GM12874 (cell line): ENCODE data around the gene ARHGDIA.

Experiments
- TF ChIP-seq, protein P1 (sequence below): IDR thresholded peaks from 2 replicates; pipeline ENCODE4 v1.5.1; 2011; ENCODE audit warnings: low read depth, mild to moderate bottlenecking, control low read depth, low read length, moderate library complexity; ENCODE audit not compliant: insufficient read depth

ARHGDIA gene

GRCh38 chr17:81867991-81868673 is 3.0 kb downstream of the ARHGDIA start:
- TF ChIP-seq, protein P1, sequence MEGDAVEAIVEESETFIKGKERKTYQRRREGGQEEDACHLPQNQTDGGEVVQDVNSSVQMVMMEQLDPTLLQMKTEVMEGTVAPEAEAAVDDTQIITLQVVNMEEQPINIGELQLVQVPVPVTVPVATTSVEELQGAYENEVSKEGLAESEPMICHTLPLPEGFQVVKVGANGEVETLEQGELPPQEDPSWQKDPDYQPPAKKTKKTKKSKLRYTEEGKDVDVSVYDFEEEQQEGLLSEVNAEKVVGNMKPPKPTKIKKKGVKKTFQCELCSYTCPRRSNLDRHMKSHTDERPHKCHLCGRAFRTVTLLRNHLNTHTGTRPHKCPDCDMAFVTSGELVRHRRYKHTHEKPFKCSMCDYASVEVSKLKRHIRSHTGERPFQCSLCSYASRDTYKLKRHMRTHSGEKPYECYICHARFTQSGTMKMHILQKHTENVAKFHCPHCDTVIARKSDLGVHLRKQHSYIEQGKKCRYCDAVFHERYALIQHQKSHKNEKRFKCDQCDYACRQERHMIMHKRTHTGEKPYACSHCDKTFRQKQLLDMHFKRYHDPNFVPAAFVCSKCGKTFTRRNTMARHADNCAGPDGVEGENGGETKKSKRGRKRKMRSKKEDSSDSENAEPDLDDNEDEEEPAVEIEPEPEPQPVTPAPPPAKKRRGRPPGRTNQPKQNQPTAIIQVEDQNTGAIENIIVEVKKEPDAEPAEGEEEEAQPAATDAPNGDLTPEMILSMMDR: no peak

GRCh38 chr17:81867170-81867990 is 3.8 kb downstream of the ARHGDIA start:
- TF ChIP-seq, protein P1: no peak

- TF ChIP-seq, protein P1: no peak
Measured at GRCh38 chr17:81866440-81867169, 4.5 kb downstream of the ARHGDIA start.

GRCh38 chr17:81865733-81866439 is 5.3 kb downstream of the ARHGDIA start:
- TF ChIP-seq, protein P1: no peak

- TF ChIP-seq, protein P1: no peak
Measured at GRCh38 chr17:81865358-81865732, 5.8 kb downstream of the ARHGDIA start.

GRCh38 chr17:81863833-81864768 is 7.0 kb downstream of the ARHGDIA start:
- TF ChIP-seq, protein P1: no peak
